ENCODE results near the gene BEST2.
"Not testable (repeated sequence)": the region's sequence is repeated elsewhere in the genome, so short reads cannot be mapped to it uniquely, and the experiment has no call there.

BEST2 gene

GRCh38 chr19:12788042-12788681 is 36.6 kb downstream of the BEST2 start:
- DNase-seq (ENCODE audit: low spot score), result no peak

GRCh38 chr19:12788682-12789097 is 37.1 kb downstream of the BEST2 start:
- DNase-seq (ENCODE audit: low spot score), result peak; percentile 76

GRCh38 chr19:12789098-12789903 is 37.7 kb downstream of the BEST2 start:
- DNase-seq (ENCODE audit: low spot score), result no peak

GRCh38 chr19:12789904-12790619 is 38.5 kb downstream of the BEST2 start:
- DNase-seq (ENCODE audit: low spot score), result peak; percentile 96

- DNase-seq (ENCODE audit: low spot score), result no peak
These were observed 39.2 kb downstream of the BEST2 start for GRCh38 chr19:12790628-12791344.

GRCh38 chr19:12791345-12792050 is 39.9 kb downstream of the BEST2 start, which contains the start of gene JUNB:
Gene JUNB, plus strand, starts transcription at chr19:12791486. Its CDS starts 286 bp downstream, at chr19:12791772.
- peak; percentile 99 for DNase-seq (ENCODE audit: low spot score)

- no peak for DNase-seq (ENCODE audit: low spot score)
These were observed 40.7 kb downstream of the BEST2 start for GRCh38 chr19:12792051-12792852.

- DNase-seq (ENCODE audit: low spot score), result no peak
These were observed 41.3 kb downstream of the BEST2 start for GRCh38 chr19:12792853-12793289.

GRCh38 chr19:12793290-12794195 is 42.0 kb downstream of the BEST2 start:
- peak; percentile 94 for DNase-seq (ENCODE audit: low spot score)

GRCh38 chr19:12794196-12794941 is 42.8 kb downstream of the BEST2 start:
- DNase-seq (ENCODE audit: low spot score), result no peak

- DNase-seq (ENCODE audit: low spot score), result no peak
These were observed 43.4 kb downstream of the BEST2 start for GRCh38 chr19:12794971-12795381.

- DNase-seq (ENCODE audit: low spot score), result peak; percentile 91
These were observed 44.8 kb downstream of the BEST2 start for GRCh38 chr19:12796146-12797071.

- no peak for DNase-seq (ENCODE audit: low spot score)
These were observed 45.6 kb downstream of the BEST2 start for GRCh38 chr19:12797141-12797587.

GRCh38 chr19:12797607-12798006 is 46.0 kb downstream of the BEST2 start:
- DNase-seq (ENCODE audit: low spot score), result not testable (repeated sequence)

- no peak for DNase-seq (ENCODE audit: low spot score)
These were observed 48.3 kb downstream of the BEST2 start for GRCh38 chr19:12799742-12800465.

GRCh38 chr19:12800466-12800770 is 48.8 kb downstream of the BEST2 start:
- no peak for DNase-seq (ENCODE audit: low spot score)

GRCh38 chr19:12800923-12801465 is 49.4 kb downstream of the BEST2 start:
- no peak for DNase-seq (ENCODE audit: low spot score)

Data from Ammon's horn (tissue), 1 donor.